Measurements from ENCODE around the gene SLC2A2.
"Not testable (repeated sequence)": the region's sequence is repeated elsewhere in the genome, so short reads cannot be mapped to it uniquely, and the experiment has no call there.

The SLC2A2 gene

GRCh38 chr3:170982733-170983132 is 43.8 kb downstream of the SLC2A2 start:
- DNase-seq, result no peak

- DNase-seq, result no peak
These were observed 46.1 kb downstream of the SLC2A2 start for GRCh38 chr3:170980399-170980798.

- DNase-seq, result no peak
These were observed 48.4 kb downstream of the SLC2A2 start for GRCh38 chr3:170977949-170978745.

- no peak for DNase-seq
These were observed 50.4 kb downstream of the SLC2A2 start for GRCh38 chr3:170976190-170976519.

DNA sequence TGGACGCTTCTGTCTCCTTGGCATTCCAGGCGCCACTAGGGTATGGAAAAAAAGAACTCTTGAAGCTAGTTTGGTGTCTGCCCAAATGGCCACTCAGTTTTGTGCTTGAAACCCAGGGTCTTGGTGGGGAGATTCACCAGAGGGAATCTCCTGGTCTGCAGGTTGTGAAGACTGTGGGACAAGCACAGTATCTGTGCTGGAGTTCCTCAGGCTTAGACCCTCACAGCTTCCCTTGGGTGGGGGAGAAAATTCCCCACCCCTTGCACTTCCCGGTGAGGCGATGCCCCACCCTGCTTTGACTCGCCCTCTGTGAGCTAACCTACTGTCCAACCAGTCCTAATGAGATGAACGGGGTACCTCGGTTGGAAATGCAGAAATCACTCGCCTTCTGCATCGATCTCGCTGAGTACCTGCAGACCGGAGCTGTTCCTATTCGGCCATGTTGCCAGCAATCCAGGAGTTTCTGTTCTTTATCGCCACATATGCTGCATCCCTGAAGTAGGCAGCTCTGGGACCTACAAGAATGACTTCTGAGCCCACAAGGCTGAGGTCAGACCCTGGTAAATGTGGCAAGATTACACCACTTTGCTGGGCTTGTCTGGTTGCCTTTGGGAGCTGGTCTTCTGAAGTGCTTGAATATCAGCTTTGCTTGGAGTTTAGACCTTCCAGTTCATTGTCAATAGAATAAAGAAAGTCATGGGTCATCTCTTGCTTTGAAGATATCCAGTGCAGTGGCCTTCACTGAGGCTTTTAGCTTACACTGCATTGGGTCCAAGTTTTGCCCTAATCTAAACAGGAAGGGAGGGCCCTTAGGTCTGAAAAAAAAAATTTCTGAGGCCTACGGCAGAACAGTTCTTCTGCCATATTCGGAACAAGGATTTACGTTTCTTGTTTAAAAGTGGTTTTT is 51.0 kb downstream of the SLC2A2 start:
- no peak for DNase-seq

DNA sequence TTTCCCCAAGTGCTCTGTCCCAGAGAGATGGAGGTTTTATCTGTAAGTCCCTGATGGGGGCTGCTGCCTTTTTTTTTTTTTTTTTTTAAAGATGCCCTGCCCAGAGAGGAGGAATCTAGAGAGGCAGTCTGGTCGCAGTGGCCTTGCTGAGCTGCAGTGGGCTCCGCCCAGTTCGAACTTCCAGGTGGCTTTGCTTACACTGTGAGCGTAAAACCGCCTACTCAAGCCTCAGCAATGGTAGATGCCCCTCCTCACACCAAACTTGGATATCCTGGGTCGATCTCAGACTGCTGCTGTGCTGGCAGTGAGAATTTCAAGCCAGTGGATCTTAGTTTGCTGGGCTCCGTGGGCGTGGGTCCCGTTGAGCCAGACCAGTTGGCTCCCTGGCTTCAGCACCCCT is 51.6 kb downstream of the SLC2A2 start:
- DNase-seq, result no peak

DNA sequence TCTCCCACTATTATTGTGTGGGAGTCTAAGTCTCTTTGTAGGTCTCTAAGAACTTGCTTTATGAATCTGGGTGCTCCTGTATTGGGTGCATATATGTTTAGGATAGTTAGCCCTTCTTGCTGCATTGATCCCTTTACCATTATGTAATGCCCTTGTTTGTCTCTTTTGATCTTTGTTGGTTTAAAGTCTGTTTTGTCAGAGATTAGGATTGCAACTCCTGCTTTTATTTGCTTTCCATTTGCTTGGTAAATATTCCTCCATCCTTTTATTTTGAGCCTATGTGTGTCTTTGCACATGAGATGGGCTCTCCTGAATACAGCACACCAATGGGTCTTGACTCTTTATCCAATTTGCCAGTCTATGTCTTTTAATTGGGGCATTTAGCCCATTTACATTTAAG is 53.6 kb downstream of the SLC2A2 start:
- DNase-seq, result not testable (repeated sequence)

DNA sequence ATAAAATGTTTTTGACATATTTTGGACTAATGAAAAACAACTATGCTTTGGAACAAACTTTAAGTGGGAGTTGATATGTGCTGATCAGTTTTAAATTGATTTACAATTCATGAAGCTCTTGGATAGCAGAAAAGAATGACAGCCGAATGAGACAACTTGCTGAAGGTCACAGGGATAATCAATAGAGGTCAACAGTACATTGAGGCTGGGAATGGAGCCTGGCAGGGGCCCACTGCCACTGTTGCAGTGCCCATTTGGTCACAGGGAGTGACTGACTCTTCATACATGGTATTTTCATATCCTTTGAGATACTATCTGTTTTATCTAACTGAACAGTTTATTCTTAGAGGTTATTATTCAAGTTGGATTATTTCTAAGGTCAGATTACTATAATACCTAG is 59.4 kb downstream of the SLC2A2 start:
- no peak for DNase-seq

DNA sequence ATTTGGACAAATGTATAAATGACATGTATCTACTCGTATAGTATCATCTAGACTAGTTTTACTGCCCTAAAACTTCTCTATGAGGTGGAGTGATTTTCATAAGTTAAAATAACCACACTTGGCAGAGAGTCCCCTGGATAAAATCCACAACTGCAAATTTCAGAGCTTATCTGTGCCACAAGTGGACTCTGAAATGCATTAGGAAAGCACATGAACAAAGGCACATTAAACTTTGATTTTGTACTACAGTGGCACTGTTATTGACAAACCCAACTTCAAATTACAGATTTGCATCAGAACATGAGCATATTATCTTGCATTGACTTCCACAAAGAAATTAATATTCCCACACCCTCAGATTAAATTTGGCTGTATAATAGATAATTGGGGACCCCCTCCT is 60.0 kb downstream of the SLC2A2 start:
- DNase-seq, result no peak

- DNase-seq, result peak; percentile 1
These were observed 64.1 kb downstream of the SLC2A2 start for GRCh38 chr3:170962411-170962810.

- DNase-seq, result peak; percentile 23
These were observed 64.7 kb downstream of the SLC2A2 start for GRCh38 chr3:170961616-170962400.

- no peak for DNase-seq
These were observed 67.1 kb downstream of the SLC2A2 start for GRCh38 chr3:170959457-170959856.

DNA sequence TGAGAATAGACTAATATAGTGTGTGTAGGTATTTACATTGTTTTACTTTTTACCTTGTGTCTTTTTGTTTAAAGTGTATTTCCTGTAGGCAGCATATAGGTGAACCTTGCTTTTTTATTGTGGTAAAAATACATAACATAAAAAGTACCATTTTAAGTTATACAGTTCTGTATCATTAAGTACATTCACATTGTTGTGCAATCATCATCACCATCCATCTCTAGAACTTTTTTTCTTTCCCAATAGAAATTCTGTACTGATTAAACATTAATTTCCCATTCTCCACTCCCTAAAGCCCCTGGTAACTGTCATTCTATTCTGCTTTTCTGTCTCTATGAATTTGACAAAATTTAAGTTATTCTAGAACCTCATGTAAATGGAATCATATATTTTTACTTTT is 69.9 kb downstream of the SLC2A2 start:
- DNase-seq, result no peak

DNA sequence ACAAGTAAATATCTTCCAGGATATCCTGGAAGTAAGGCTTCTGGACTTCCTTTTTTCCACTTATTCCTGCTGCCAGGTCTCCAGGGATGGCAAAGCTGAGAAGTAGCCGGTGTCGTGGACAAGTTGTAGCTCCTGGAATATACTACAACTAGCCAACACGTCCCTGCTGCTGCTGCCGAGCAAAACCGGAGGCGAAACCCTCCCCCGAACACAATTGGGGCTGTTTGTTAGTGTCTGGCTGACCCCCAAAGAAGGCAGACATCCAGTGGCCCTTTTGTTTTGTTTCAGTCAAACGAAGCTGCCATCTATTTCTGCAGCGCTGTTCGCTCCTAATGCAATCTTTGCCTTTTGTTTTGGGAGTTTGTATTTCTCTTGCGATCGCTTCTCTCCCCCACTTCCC is 72.8 kb downstream of the SLC2A2 start:
- DNase-seq, result no peak

DNA sequence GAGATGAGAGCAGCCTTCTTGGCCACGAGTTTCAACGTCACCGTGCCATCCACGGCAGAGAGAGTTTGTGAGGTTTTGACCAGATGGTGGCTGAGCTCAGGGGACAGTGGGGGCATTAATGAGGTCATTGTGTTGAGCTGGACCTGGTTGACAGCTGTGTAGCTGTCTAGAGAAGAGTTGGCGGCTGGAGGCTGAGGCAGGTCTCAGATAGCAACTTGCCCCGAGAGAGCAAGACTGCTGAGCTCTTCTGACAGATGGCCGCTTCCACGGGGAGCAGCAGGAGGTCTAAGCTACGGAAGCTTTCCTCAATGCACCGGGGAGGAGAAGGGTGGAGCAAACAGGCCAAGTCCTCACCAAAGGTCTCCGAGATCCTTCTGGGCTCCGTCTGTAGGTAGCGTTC is 73.3 kb downstream of the SLC2A2 start:
- DNase-seq, result no peak

DNA sequence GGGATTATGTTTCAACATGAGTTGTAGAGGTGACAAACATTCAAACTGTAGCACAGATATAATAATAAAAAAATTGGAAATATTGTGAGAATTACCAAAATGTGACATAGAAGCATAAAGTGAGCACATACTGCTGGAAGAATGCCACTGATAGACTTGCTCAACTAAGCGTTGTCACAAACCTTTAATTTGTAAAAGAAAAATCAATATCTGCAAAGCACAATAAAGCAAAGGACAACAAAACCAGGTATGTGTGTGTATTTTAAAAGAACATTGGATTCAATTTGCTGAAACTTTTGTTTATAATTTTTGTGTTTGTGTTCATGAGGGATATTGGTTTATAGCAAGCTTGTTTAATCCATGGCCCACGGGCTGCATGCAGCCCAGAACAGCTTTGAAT is 77.3 kb downstream of the SLC2A2 start:
- DNase-seq, result no peak

- DNase-seq, result no peak
These were observed 79.3 kb downstream of the SLC2A2 start for GRCh38 chr3:170947018-170947769.
